ACC112 (cell line): ENCODE measurements around the gene APOL3.

Source experiments
- H2AFZ ChIP-seq: fragments of 200-600 bp; sonication (generic); one replicate; pipeline ENCODE4 v1.6.0; 2017; ENCODE audit warnings: antibody characterized with exemption, low read length; ENCODE audit not compliant: unreplicated experiment
- H3K27ac ChIP-seq: fragments of 200-600 bp; sonication (generic); 2 replicates; pipeline ENCODE4 v1.5.1; 2014; ENCODE audit warnings: low read depth, mild to moderate bottlenecking, antibody characterized with exemption, low read length, moderate library complexity
- H3K27me3 ChIP-seq: fragments of 200-600 bp; sonication (generic); 2 replicates; pipeline ENCODE4 v1.6.1; 2014; ENCODE audit warnings: mild to moderate bottlenecking, antibody characterized with exemption, low read length, moderate library complexity, mixed read lengths; ENCODE audit not compliant: insufficient read depth
- H3K36me3 ChIP-seq: fragments of 200-600 bp; sonication (generic); 2 replicates; pipeline ENCODE4 v1.6.1; 2016; ENCODE audit warnings: mild to moderate bottlenecking, antibody characterized with exemption, low read length, moderate library complexity, mixed read lengths; ENCODE audit not compliant: insufficient read depth
- H3K4me1 ChIP-seq: fragments of 200-600 bp; sonication (generic); one replicate; pipeline ENCODE4 v1.6.1; 2016; ENCODE audit warnings: low read length, mixed read lengths; ENCODE audit not compliant: insufficient read depth, unreplicated experiment, control insufficient read depth
- H3K4me3 ChIP-seq: fragments of 200-600 bp; sonication (generic); 2 replicates; pipeline ENCODE4 v1.5.1; 2014; ENCODE audit warnings: mild to moderate bottlenecking, low read depth, low read length
- H3K79me2 ChIP-seq: fragments of 200-600 bp; sonication (generic); one replicate; pipeline ENCODE4 v1.6.0; 2016; ENCODE audit warnings: low read length; ENCODE audit not compliant: control insufficient read depth, unreplicated experiment, insufficient read depth

APOL3 gene

GRCh38 chr22:36180038-36180880 lies 19.7 kb upstream of the APOL3 start:
- Histone ChIP-seq H3K4me1 (no peaks in the 10 kb centered on the region), H3K27ac (no peak overlapping the region), H3K36me3 (no peaks in the 10 kb centered on the region), H2AFZ (no peak overlapping the region), H3K4me3 (no peak overlapping the region), H3K79me2 (no peaks in the 10 kb centered on the region), H3K27me3 (no peaks in the 10 kb centered on the region)

GRCh38 chr22:36177160-36177559 lies 16.6 kb upstream of the APOL3 start:
- Histone ChIP-seq H3K36me3 (no peaks in the 10 kb centered on the region), H3K4me3 (no peak overlapping the region), H3K27ac (no peak overlapping the region), H3K79me2 (no peaks in the 10 kb centered on the region), H3K4me1 (no peaks in the 10 kb centered on the region), H2AFZ (no peak overlapping the region), H3K27me3 (no peaks in the 10 kb centered on the region)

- Histone ChIP-seq H3K4me3 (no peak overlapping the region), H3K79me2 (no peaks in the 10 kb centered on the region), H2AFZ (no peak overlapping the region), H3K27ac (no peak overlapping the region), H3K4me1 (no peaks in the 10 kb centered on the region), H3K27me3 (no peaks in the 10 kb centered on the region), H3K36me3 (no peaks in the 10 kb centered on the region)
Observed at GRCh38 chr22:36175892-36176291, 15.3 kb upstream of the APOL3 start.

- H3K4me3 ChIP-seq: no peak overlapping the region
- H3K79me2 ChIP-seq: no peaks in the 10 kb centered on the region
- H3K4me1 ChIP-seq: no peaks in the 10 kb centered on the region
- H3K27ac ChIP-seq: no peak overlapping the region
- H2AFZ ChIP-seq: no peak overlapping the region
- H3K36me3 ChIP-seq: no peaks in the 10 kb centered on the region
- no peaks in the 10 kb centered on the region for H3K27me3 ChIP-seq
Observed at GRCh38 chr22:36171941-36172340, 11.4 kb upstream of the APOL3 start.

- H3K4me1 ChIP-seq: peaks cover 4% of the 10 kb centered on the region
- H3K4me3 ChIP-seq: no peak overlapping the region
- H3K27me3 ChIP-seq: no peaks in the 10 kb centered on the region
- H3K79me2 ChIP-seq: no peaks in the 10 kb centered on the region
- H3K36me3 ChIP-seq: no peaks in the 10 kb centered on the region
- no peak overlapping the region for H3K27ac ChIP-seq
- H2AFZ ChIP-seq: no peak overlapping the region
Observed at GRCh38 chr22:36166518-36167220, 6.1 kb upstream of the APOL3 start.

- Histone ChIP-seq H3K4me1 (peaks cover 8% of the 10 kb centered on the region), H3K36me3 (no peaks in the 10 kb centered on the region), H2AFZ (no peak overlapping the region), H3K79me2 (no peaks in the 10 kb centered on the region), H3K27me3 (no peaks in the 10 kb centered on the region), H3K4me3 (no peak overlapping the region), H3K27ac (no peak overlapping the region)
Observed at GRCh38 chr22:36166086-36166485, 5.5 kb upstream of the APOL3 start.

GRCh38 chr22:36165141-36165540 lies 4.6 kb upstream of the APOL3 start:
- H3K36me3 ChIP-seq: no peaks in the 10 kb centered on the region
- no peak overlapping the region for H3K27ac ChIP-seq
- no peak overlapping the region for H2AFZ ChIP-seq
- H3K4me1 ChIP-seq: peaks cover 12% of the 10 kb centered on the region
- no peak overlapping the region for H3K4me3 ChIP-seq
- H3K79me2 ChIP-seq: no peaks in the 10 kb centered on the region
- no peaks in the 10 kb centered on the region for H3K27me3 ChIP-seq

- H3K27ac ChIP-seq: no peak overlapping the region
- H3K27me3 ChIP-seq: no peaks in the 10 kb centered on the region
- peaks cover 12% of the 10 kb centered on the region for H3K4me1 ChIP-seq
- H2AFZ ChIP-seq: no peak overlapping the region
- peaks cover 3% of the 10 kb centered on the region for H3K79me2 ChIP-seq
- H3K4me3 ChIP-seq: no peak overlapping the region
- H3K36me3 ChIP-seq: no peaks in the 10 kb centered on the region
Observed at GRCh38 chr22:36164621-36165020, 4.1 kb upstream of the APOL3 start.

GRCh38 chr22:36163497-36163896 lies 2.9 kb upstream of the APOL3 start:
- Histone ChIP-seq H3K79me2 (peaks cover 14% of the 10 kb centered on the region), H3K27ac (no peak overlapping the region), H3K4me1 (peaks cover 20% of the 10 kb centered on the region), H3K4me3 (no peak overlapping the region), H2AFZ (no peak overlapping the region), H3K27me3 (no peaks in the 10 kb centered on the region), H3K36me3 (no peaks in the 10 kb centered on the region)

- no peak overlapping the region for H3K27ac ChIP-seq
Observed at GRCh38 chr22:36162127-36163034, 1.8 kb upstream of the APOL3 start.

More at GRCh38 chr22:36162127-36163034, 1.8 kb upstream of the APOL3 start:
- Histone ChIP-seq H3K4me3 (no peak overlapping the region), H3K4me1 (peaks cover 20% of the 10 kb centered on the region), H3K36me3 (no peaks in the 10 kb centered on the region), H3K27me3 (no peaks in the 10 kb centered on the region), H3K79me2 (peaks cover 19% of the 10 kb centered on the region), H2AFZ (peak overlapping the region; percentile 60)
